GM23338 (cell line): ENCODE results near the gene SLC4A2. TPM values are rescaled to one million over a fixed set of nuclear protein-coding genes. Genes with fewer than 3 reads are reported as not detected.
A peak's percentile ranks its signal among the peaks of the same experiment; 100 is the strongest.

Experiments
- ATAC-seq: fragments of 200-7000 bp; cut with Tn5 transposase; 3 replicates; pipeline ENCODE4 v1.9.1; 2020
- DNase-seq: peaks from one replicate; pipeline ENCODE4 v3.0.0-alpha.2; 2015; ENCODE audit warnings: low spot score
- H2AFZ ChIP-seq: fragments of 200-600 bp; sonication (generic); 2 replicates; pipeline ENCODE4 v1.8.0; 2016; ENCODE audit warnings: antibody characterized with exemption, mild to moderate bottlenecking, moderate library complexity
- H3F3A ChIP-seq: fragments of 200-600 bp; sonication (generic); replicated peaks from 2 replicates; pipeline ENCODE4 v1.8.0; 2017; ENCODE audit warnings: antibody characterized with exemption, mixed run types, low read depth
- H3K27ac ChIP-seq: fragments of 200-600 bp; sonication (generic); 2 replicates; pipeline ENCODE4 v1.6.1; 2016; ENCODE audit warnings: low read depth
- H3K27me3 ChIP-seq: fragments of 200-600 bp; sonication (generic); 2 replicates; pipeline ENCODE4 v1.8.0; 2016; ENCODE audit warnings: mild to moderate bottlenecking, mixed run types, moderate library complexity; ENCODE audit not compliant: insufficient read depth
- H3K36me3 ChIP-seq: fragments of 200-600 bp; sonication (generic); 2 replicates; pipeline ENCODE4 v1.8.0; 2016; ENCODE audit warnings: mild to moderate bottlenecking; ENCODE audit not compliant: insufficient read depth
- H3K4me1 ChIP-seq: fragments of 200-600 bp; sonication (generic); 2 replicates; pipeline ENCODE4 v1.8.0; 2016; ENCODE audit warnings: mild to moderate bottlenecking, moderate library complexity; ENCODE audit not compliant: insufficient read depth
- H3K4me2 ChIP-seq: fragments of 200-600 bp; sonication (generic); 2 replicates; pipeline ENCODE4 v1.7.1; 2017; ENCODE audit warnings: mixed run types
- H3K4me3 ChIP-seq: fragments of 200-600 bp; sonication (generic); 2 replicates; pipeline ENCODE4 v1.6.1; 2016; ENCODE audit warnings: mixed run types
- H3K79me2 ChIP-seq: fragments of 200-600 bp; sonication (generic); replicated peaks from 2 replicates; pipeline ENCODE4 v1.8.0; 2017; ENCODE audit warnings: mild to moderate bottlenecking; ENCODE audit not compliant: insufficient read depth
- H3K9me2 ChIP-seq: fragments of 200-600 bp; sonication (generic); 2 replicates; pipeline ENCODE4 v1.8.0; 2017; ENCODE audit not compliant: insufficient read depth
- H4K20me1 ChIP-seq: fragments of 200-600 bp; sonication (generic); replicated peaks from 2 replicates; pipeline ENCODE4 v1.8.0; 2017; ENCODE audit warnings: mild to moderate bottlenecking; ENCODE audit not compliant: insufficient read depth
- H3K27ac Mint-ChIP-seq: 2 replicates; pipeline ENCODE4 v1.8.0; 2020; ENCODE audit warnings: inconsistent platforms, mild to moderate bottlenecking, moderate library complexity, mixed read lengths
- H3K27me3 Mint-ChIP-seq: 3 replicates; pipeline ENCODE4 v1.8.0; 2022; ENCODE audit warnings: low read depth, mild to moderate bottlenecking, moderate library complexity, mixed read lengths, inconsistent platforms; ENCODE audit not compliant: insufficient read depth, poor library complexity
- H3K36me3 Mint-ChIP-seq: 3 replicates; pipeline ENCODE4 v1.8.0; 2021; ENCODE audit warnings: low read depth, mild to moderate bottlenecking, inconsistent platforms, moderate library complexity, mixed read lengths
- H3K4me1 Mint-ChIP-seq: 3 replicates; pipeline ENCODE4 v1.8.0; 2020; ENCODE audit warnings: mild to moderate bottlenecking, inconsistent platforms, mixed read lengths
- H3K4me3 Mint-ChIP-seq: 3 replicates; pipeline ENCODE4 v1.8.0; 2021; ENCODE audit warnings: moderate library complexity, mild to moderate bottlenecking, inconsistent platforms, mixed read lengths
- H3K9me3 Mint-ChIP-seq: 3 replicates; pipeline ENCODE4 v1.8.0; 2020; ENCODE audit warnings: moderate library complexity, mild to moderate bottlenecking, inconsistent platforms, mixed read lengths
- CREB1 ChIP-seq: fragments of 250-450 bp; sonication (Bioruptor Pico); IDR thresholded peaks from 2 replicates; pipeline ENCODE4 v1.5.0; 2020; ENCODE audit warnings: low read depth, mild to moderate bottlenecking, moderate library complexity
- CTCF ChIP-seq, 2 experiments: fragments of 200-600 bp in 1 of 2; sonication (generic) in 1 of 2; conservative IDR thresholded peaks; 2 replicates each; pipeline versions ENCODE4 v1.5.1 to v1.6.1; 2016 to 2017; ENCODE audit warnings: antibody characterized with exemption in 2 of 2, low read depth in 2 of 2, mild to moderate bottlenecking in 2 of 2, moderate library complexity in 1 of 2
- EZH2 ChIP-seq: fragments of 200-600 bp; sonication (generic); IDR thresholded peaks from one replicate; pipeline ENCODE4 v1.8.0; 2017; ENCODE audit warnings: antibody characterized with exemption, mild to moderate bottlenecking, low read depth; ENCODE audit not compliant: unreplicated experiment
- EZH2phosphoT487 ChIP-seq: fragments of 200-600 bp; sonication (generic); IDR thresholded peaks from one replicate; pipeline ENCODE4 v1.8.1; 2018; ENCODE audit warnings: antibody characterized with exemption; ENCODE audit not compliant: unreplicated experiment
- JUNB ChIP-seq: IDR thresholded peaks from one replicate; pipeline ENCODE4 v1.6.1; 2016; ENCODE audit warnings: antibody characterized with exemption; ENCODE audit not compliant: unreplicated experiment
- NANOG ChIP-seq: IDR thresholded peaks from 2 replicates; pipeline ENCODE4 v1.6.1; 2016; ENCODE audit warnings: antibody characterized with exemption, borderline replicate concordance
- POLR2AphosphoS5 ChIP-seq: IDR thresholded peaks from 2 replicates; pipeline ENCODE4 v1.6.1; 2016; ENCODE audit warnings: antibody characterized with exemption, low read depth
- REST ChIP-seq: IDR thresholded peaks from one replicate; pipeline ENCODE4 v1.6.1; 2018; ENCODE audit warnings: antibody characterized with exemption; ENCODE audit not compliant: unreplicated experiment
- STAT1 ChIP-seq: IDR thresholded peaks from one replicate; pipeline ENCODE4 v1.6.1; 2016; ENCODE audit warnings: antibody characterized with exemption; ENCODE audit not compliant: unreplicated experiment
- ZNF114 ChIP-seq: fragments of 250-450 bp; sonication (Bioruptor Pico); IDR thresholded peaks from 2 replicates; pipeline ENCODE4 v1.5.0; 2020; ENCODE audit warnings: mild to moderate bottlenecking, moderate library complexity
- ZNF331 ChIP-seq: fragments of 250-450 bp; sonication (Bioruptor Pico); IDR thresholded peaks from 2 replicates; pipeline ENCODE4 v1.5.0; 2020; ENCODE audit warnings: low read depth, mild to moderate bottlenecking, moderate library complexity
- polyA plus RNA-seq: library from polyadenylated mRNA; unstranded; fragments of >200 nt; fragmentation: Nextera tagmentation; extraction: Ambion mirVana; gene quantifications from 2 replicates; pipeline ENCODE4 v1.2.1, GENCODE V29; 2016
- total RNA-seq: library from RNA; depleted of rRNA; stranded (reverse); fragments of >200 nt; shearing (Covaris generic); gene quantifications from 2 replicates; pipeline ENCODE4 v1.2.3, GENCODE V29; 2014
- TF ChIP-seq, protein P1 (sequence below): fragments of 250-450 bp; sonication (Bioruptor Pico); IDR thresholded peaks from 2 replicates; pipeline ENCODE4 v1.5.0; 2020; ENCODE audit warnings: mild to moderate bottlenecking, moderate library complexity
- TF ChIP-seq, protein P2 (sequence below): IDR thresholded peaks from 2 replicates; pipeline ENCODE4 v1.6.1; 2016; ENCODE audit warnings: antibody characterized with exemption

Gene SLC4A2
- total and polyA plus RNA-seq, 2 experiments from 2014 or later = 64.8 to 106 TPM

GRCh38 chr7:151077705-151078232, 18.4 kb downstream of the SLC4A2 start:
- H3K27ac Mint-ChIP-seq = no peak overlapping the region
- ATAC-seq = no peak
- Histone ChIP-seq H3K9me2 (no peaks in the 10 kb centered on the region), H3K79me2 (peaks cover 6% of the 10 kb centered on the region; the same call in 1 of the 2 replicates), H3F3A (0 out of 2 replicates have a peak, but pooled peaks cover 15% of the 10 kb centered on the region), H2AFZ (no peak overlapping the region), H3K36me3 (peaks cover 2% of the 10 kb centered on the region; the same call in 1 of the 2 replicates), H3K4me2 (no peak overlapping the region), H3K4me1 (peaks cover 25% of the 10 kb centered on the region), H3K27me3 (no peaks in the 10 kb centered on the region), H4K20me1 (peaks cover 12% of the 10 kb centered on the region), H3K4me3 (no peak overlapping the region), H3K27ac (no peak overlapping the region)
- peaks cover 28% of the 10 kb centered on the region for H3K36me3 Mint-ChIP-seq
- DNase-seq = no peak
- H3K4me1 Mint-ChIP-seq = peaks cover 36% of the 10 kb centered on the region
- no peak for TF ChIP-seq ZNF114
- no peak for TF ChIP-seq CREB1 (CRISPR knock-in tag)
- TF ChIP-seq, protein P1, sequence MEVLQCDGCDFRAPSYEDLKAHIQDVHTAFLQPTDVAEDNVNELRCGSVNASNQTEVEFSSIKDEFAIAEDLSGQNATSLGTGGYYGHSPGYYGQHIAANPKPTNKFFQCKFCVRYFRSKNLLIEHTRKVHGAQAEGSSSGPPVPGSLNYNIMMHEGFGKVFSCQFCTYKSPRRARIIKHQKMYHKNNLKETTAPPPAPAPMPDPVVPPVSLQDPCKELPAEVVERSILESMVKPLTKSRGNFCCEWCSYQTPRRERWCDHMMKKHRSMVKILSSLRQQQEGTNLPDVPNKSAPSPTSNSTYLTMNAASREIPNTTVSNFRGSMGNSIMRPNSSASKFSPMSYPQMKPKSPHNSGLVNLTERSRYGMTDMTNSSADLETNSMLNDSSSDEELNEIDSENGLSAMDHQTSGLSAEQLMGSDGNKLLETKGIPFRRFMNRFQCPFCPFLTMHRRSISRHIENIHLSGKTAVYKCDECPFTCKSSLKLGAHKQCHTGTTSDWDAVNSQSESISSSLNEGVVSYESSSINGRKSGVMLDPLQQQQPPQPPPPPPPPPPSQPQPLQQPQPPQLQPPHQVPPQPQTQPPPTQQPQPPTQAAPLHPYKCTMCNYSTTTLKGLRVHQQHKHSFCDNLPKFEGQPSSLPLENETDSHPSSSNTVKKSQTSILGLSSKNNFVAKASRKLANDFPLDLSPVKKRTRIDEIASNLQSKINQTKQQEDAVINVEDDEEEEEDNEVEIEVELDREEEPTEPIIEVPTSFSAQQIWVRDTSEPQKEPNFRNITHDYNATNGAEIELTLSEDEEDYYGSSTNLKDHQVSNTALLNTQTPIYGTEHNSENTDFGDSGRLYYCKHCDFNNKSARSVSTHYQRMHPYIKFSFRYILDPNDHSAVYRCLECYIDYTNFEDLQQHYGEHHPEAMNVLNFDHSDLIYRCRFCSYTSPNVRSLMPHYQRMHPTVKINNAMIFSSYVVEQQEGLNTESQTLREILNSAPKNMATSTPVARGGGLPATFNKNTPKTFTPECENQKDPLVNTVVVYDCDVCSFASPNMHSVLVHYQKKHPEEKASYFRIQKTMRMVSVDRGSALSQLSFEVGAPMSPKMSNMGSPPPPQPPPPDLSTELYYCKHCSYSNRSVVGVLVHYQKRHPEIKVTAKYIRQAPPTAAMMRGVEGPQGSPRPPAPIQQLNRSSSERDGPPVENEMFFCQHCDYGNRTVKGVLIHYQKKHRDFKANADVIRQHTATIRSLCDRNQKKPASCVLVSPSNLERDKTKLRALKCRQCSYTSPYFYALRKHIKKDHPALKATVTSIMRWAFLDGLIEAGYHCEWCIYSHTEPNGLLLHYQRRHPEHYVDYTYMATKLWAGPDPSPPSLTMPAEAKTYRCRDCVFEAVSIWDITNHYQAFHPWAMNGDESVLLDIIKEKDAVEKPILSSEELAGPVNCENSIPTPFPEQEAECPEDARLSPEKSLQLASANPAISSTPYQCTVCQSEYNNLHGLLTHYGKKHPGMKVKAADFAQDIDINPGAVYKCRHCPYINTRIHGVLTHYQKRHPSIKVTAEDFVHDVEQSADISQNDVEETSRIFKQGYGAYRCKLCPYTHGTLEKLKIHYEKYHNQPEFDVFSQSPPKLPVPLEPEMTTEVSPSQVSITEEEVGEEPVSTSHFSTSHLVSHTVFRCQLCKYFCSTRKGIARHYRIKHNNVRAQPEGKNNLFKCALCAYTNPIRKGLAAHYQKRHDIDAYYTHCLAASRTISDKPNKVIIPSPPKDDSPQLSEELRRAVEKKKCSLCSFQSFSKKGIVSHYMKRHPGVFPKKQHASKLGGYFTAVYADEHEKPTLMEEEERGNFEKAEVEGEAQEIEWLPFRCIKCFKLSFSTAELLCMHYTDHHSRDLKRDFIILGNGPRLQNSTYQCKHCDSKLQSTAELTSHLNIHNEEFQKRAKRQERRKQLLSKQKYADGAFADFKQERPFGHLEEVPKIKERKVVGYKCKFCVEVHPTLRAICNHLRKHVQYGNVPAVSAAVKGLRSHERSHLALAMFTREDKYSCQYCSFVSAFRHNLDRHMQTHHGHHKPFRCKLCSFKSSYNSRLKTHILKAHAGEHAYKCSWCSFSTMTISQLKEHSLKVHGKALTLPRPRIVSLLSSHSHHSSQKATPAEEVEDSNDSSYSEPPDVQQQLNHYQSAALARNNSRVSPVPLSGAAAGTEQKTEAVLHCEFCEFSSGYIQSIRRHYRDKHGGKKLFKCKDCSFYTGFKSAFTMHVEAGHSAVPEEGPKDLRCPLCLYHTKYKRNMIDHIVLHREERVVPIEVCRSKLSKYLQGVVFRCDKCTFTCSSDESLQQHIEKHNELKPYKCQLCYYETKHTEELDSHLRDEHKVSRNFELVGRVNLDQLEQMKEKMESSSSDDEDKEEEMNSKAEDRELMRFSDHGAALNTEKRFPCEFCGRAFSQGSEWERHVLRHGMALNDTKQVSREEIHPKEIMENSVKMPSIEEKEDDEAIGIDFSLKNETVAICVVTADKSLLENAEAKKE = no peak
- no peak for TF ChIP-seq CTCF (conservative IDR thresholded peaks at IDR 0.05; ENCODE audit: low read depth in 2 of 2)
- TF ChIP-seq REST = no peak
- no peak for TF ChIP-seq NANOG
- TF ChIP-seq, protein P2, sequence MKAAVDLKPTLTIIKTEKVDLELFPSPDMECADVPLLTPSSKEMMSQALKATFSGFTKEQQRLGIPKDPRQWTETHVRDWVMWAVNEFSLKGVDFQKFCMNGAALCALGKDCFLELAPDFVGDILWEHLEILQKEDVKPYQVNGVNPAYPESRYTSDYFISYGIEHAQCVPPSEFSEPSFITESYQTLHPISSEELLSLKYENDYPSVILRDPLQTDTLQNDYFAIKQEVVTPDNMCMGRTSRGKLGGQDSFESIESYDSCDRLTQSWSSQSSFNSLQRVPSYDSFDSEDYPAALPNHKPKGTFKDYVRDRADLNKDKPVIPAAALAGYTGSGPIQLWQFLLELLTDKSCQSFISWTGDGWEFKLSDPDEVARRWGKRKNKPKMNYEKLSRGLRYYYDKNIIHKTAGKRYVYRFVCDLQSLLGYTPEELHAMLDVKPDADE = no peak
- TF ChIP-seq EZH2 = no peak
- TF ChIP-seq JUNB = no peak
- TF ChIP-seq ZNF331 (CRISPR knock-in tag) = no peak
- TF ChIP-seq STAT1 = no peak
- TF ChIP-seq EZH2phosphoT487 = no peak
- no peak for TF ChIP-seq POLR2AphosphoS5
- peaks cover 21% of the 10 kb centered on the region for H3K27me3 Mint-ChIP-seq
- H3K4me3 Mint-ChIP-seq = peak overlapping the region; percentile 28; the same call in 1 of the 3 replicates
- peaks cover 2% of the 10 kb centered on the region; the same call in 1 of the 3 replicates for H3K9me3 Mint-ChIP-seq
